HEK293 (cell line): ENCODE data around the gene MAFF.

ENCODE experiments used
- CTCF ChIA-PET: fragments of 350-600 bp; formaldehyde crosslinking; extraction: SDS; loops from one replicate; lab custom pipeline; 2021; ENCODE audit warnings: antibody characterized with exemption; lab: Yijun Ruan, JAX
- POLR2A ChIA-PET: fragments of 300-600 bp; formaldehyde crosslinking; extraction: SDS; loops from one replicate; lab custom pipeline; 2020; ENCODE audit warnings: antibody characterized with exemption, inconsistent platforms; lab: Yijun Ruan, JAX
- H3K27ac ChIP-seq: fragments of 200-500 bp; sonication (Bioruptor generic); 2 replicates; pipeline ENCODE4 v1.5.1; 2014; ENCODE audit warnings: low read depth, low read length, control low read depth, inconsistent platforms; ENCODE audit errors: extremely low read depth
- H3K36me3 ChIP-seq, 2 experiments: fragments of 200-500 bp in 1 of 2; sonication (Bioruptor generic) in 1 of 2; 1 replicate in 1 of 2; 2 replicates in 1 of 2; pipeline ENCODE4 v1.5.1; 2014 to 2017; ENCODE audit warnings: inconsistent platforms in 2 of 2, low read length in 2 of 2; ENCODE audit not compliant: control insufficient read depth in 2 of 2, insufficient read depth in 1 of 2
- H3K4me1 ChIP-seq: fragments of 200-500 bp; sonication (Bioruptor generic); 2 replicates; pipeline ENCODE4 v1.5.1; 2014; ENCODE audit warnings: mild to moderate bottlenecking, low read length, inconsistent platforms; ENCODE audit not compliant: control insufficient read depth, insufficient read depth
- H3K4me3 ChIP-seq: 2 replicates; pipeline ENCODE4 v1.5.1; 2011; ENCODE audit warnings: low read depth, mild to moderate bottlenecking, control low read depth, low read length, moderate library complexity
- H3K9me3 ChIP-seq: fragments of 200-500 bp; sonication (Bioruptor generic); 2 replicates; pipeline ENCODE4 v1.5.1; 2014; ENCODE audit warnings: low read depth, low read length, inconsistent platforms; ENCODE audit not compliant: control insufficient read depth, insufficient read depth
- ATF2 ChIP-seq: fragments of 450-650 bp; formaldehyde crosslinking; IDR thresholded peaks from 2 replicates; pipeline ENCODE4 v1.5.1; 2016; ENCODE audit warnings: missing biosample characterization, missing genetic modification characterization, low read depth
- GLIS1 ChIP-seq: fragments of 450-650 bp; formaldehyde crosslinking; IDR thresholded peaks from 2 replicates; pipeline ENCODE4 v1.5.1; 2016; ENCODE audit warnings: missing biosample characterization, missing genetic modification characterization
- GLIS2 ChIP-seq: fragments of 450-650 bp; formaldehyde crosslinking; IDR thresholded peaks from 2 replicates; pipeline ENCODE4 v1.5.1; 2016; ENCODE audit warnings: missing biosample characterization, missing genetic modification characterization
- OSR2 ChIP-seq: fragments of 450-650 bp; formaldehyde crosslinking; IDR thresholded peaks from 2 replicates; pipeline ENCODE4 v1.5.1; 2016; ENCODE audit warnings: missing biosample characterization, missing genetic modification characterization
- PRDM6 ChIP-seq: fragments of 450-650 bp; formaldehyde crosslinking; IDR thresholded peaks from 2 replicates; pipeline ENCODE4 v1.5.1; 2017; ENCODE audit warnings: missing biosample characterization, missing genetic modification characterization
- SALL2 ChIP-seq: fragments of 450-650 bp; formaldehyde crosslinking; IDR thresholded peaks from 2 replicates; pipeline ENCODE4 v1.5.0; 2017; ENCODE audit warnings: missing biosample characterization, mild to moderate bottlenecking, missing genetic modification characterization, borderline replicate concordance
- SCRT1 ChIP-seq: fragments of 450-650 bp; formaldehyde crosslinking; IDR thresholded peaks from 2 replicates; pipeline ENCODE4 v1.5.1; 2016; ENCODE audit warnings: missing biosample characterization, missing genetic modification characterization, borderline replicate concordance
- SETDB1 ChIP-seq: IDR thresholded peaks from one replicate; pipeline ENCODE4 v1.6.1; 2017; ENCODE audit warnings: mild to moderate bottlenecking, low read length, moderate library complexity, mixed read lengths; ENCODE audit not compliant: insufficient read length
- SP2 ChIP-seq: fragments of 450-650 bp; formaldehyde crosslinking; IDR thresholded peaks from 2 replicates; pipeline ENCODE4 v1.5.1; 2016; ENCODE audit warnings: missing biosample characterization, missing genetic modification characterization
- YY1 ChIP-seq: fragments of 450-650 bp; formaldehyde crosslinking; IDR thresholded peaks from 2 replicates; pipeline ENCODE4 v1.5.1; 2018; ENCODE audit warnings: missing biosample characterization, missing genetic modification characterization
- ZFP69B ChIP-seq: fragments of 450-650 bp; formaldehyde crosslinking; IDR thresholded peaks from 2 replicates; pipeline ENCODE4 v1.5.1; 2016; ENCODE audit warnings: missing biosample characterization, missing genetic modification characterization
- ZNF121 ChIP-seq: fragments of 450-650 bp; formaldehyde crosslinking; IDR thresholded peaks from 2 replicates; pipeline ENCODE4 v1.5.1; 2016; ENCODE audit warnings: missing biosample characterization, missing genetic modification characterization
- ZNF19 ChIP-seq: fragments of 450-650 bp; formaldehyde crosslinking; IDR thresholded peaks from 2 replicates; pipeline ENCODE4; 2016; ENCODE audit warnings: missing biosample characterization, missing genetic modification characterization, low read depth
- ZNF354C ChIP-seq: fragments of 450-650 bp; formaldehyde crosslinking; IDR thresholded peaks from 2 replicates; pipeline ENCODE4 v1.5.1; 2016; ENCODE audit warnings: missing biosample characterization, missing genetic modification characterization, low read depth, borderline replicate concordance
- ZNF416 ChIP-seq: fragments of 450-650 bp; formaldehyde crosslinking; IDR thresholded peaks from 2 replicates; pipeline ENCODE4 v1.5.1; 2016; ENCODE audit warnings: missing biosample characterization, missing genetic modification characterization
- ZNF423 ChIP-seq: fragments of 450-650 bp; formaldehyde crosslinking; IDR thresholded peaks from 2 replicates; pipeline ENCODE4 v1.5.1; 2016; ENCODE audit warnings: missing biosample characterization, missing genetic modification characterization
- ZNF433 ChIP-seq: fragments of 450-650 bp; formaldehyde crosslinking; IDR thresholded peaks from 2 replicates; pipeline ENCODE4 v1.5.1; 2016; ENCODE audit warnings: missing biosample characterization, missing genetic modification characterization, low read depth
- ZNF513 ChIP-seq: fragments of 450-650 bp; IDR thresholded peaks from 2 replicates; pipeline ENCODE4 v1.5.1; 2018; ENCODE audit warnings: missing biosample characterization, missing genetic modification characterization
- ZNF530 ChIP-seq: fragments of 450-650 bp; formaldehyde crosslinking; IDR thresholded peaks from 2 replicates; pipeline ENCODE4 v1.5.1; 2016; ENCODE audit warnings: low read depth, missing biosample characterization, missing genetic modification characterization
- ZNF555 ChIP-seq: fragments of 450-650 bp; formaldehyde crosslinking; conservative IDR thresholded peaks from 2 replicates; pipeline ENCODE4 v1.5.1; 2017; ENCODE audit warnings: missing biosample characterization, mild to moderate bottlenecking, missing genetic modification characterization, inconsistent platforms
- ZNF585B ChIP-seq: fragments of 450-650 bp; formaldehyde crosslinking; IDR thresholded peaks from 2 replicates; pipeline ENCODE4 v1.5.1; 2016; ENCODE audit warnings: missing biosample characterization, missing genetic modification characterization
- ZNF664 ChIP-seq: fragments of 450-650 bp; formaldehyde crosslinking; IDR thresholded peaks from 2 replicates; pipeline ENCODE4 v1.5.1; 2016; ENCODE audit warnings: missing biosample characterization, missing genetic modification characterization
- ZSCAN16 ChIP-seq: fragments of 450-650 bp; formaldehyde crosslinking; IDR thresholded peaks from 2 replicates; pipeline ENCODE4 v1.5.1; 2016; ENCODE audit warnings: missing biosample characterization, missing genetic modification characterization
- ZSCAN18 ChIP-seq: fragments of 450-650 bp; formaldehyde crosslinking; IDR thresholded peaks from 2 replicates; pipeline ENCODE4 v1.5.1; 2016; ENCODE audit warnings: missing biosample characterization, missing genetic modification characterization

The MAFF gene

GRCh38 chr22:38250643-38251340 lies 49.0 kb downstream of the MAFF start (continued):
- no peak for TF ChIP-seq ZNF433
- no peak for TF ChIP-seq ZNF423 (tag by site-specific recombination)
- TF ChIP-seq SALL2 (tag by site-specific recombination): no peak
- no peak for TF ChIP-seq ZNF585B (tag by site-specific recombination)
- TF ChIP-seq ZNF121 (tag by site-specific recombination): no peak

GRCh38 chr22:38251341-38251692 lies 49.5 kb downstream of the MAFF start:
- Histone ChIP-seq H3K9me3 (no peaks in the 10 kb centered on the region), H3K36me3 (peaks cover 0 to 23% of the 10 kb centered on the region in 2 experiments; a peak in 1 of 3 replicates), H3K4me3 (no peak overlapping the region), H3K4me1 (no peaks in the 10 kb centered on the region), H3K27ac (no peak overlapping the region)
- POLR2A ChIA-PET: interaction anchor here (0.6 kb wide), 1 partner anchor 8 kb away, joined by 3 read pairs; no protein-coding TSS in a partner anchor
- CTCF ChIA-PET: interaction anchor here (0.6 kb wide), 1 partner anchor 339 kb away, joined by 3 read pairs; no protein-coding TSS in a partner anchor
- TF ChIP-seq SCRT1 (tag by site-specific recombination): no peak
- TF ChIP-seq ZNF19 (tag by site-specific recombination): no peak
- TF ChIP-seq OSR2: no peak
- no peak for TF ChIP-seq SETDB1
- TF ChIP-seq YY1: no peak
- TF ChIP-seq ATF2: no peak
- no peak for TF ChIP-seq ZFP69B
- TF ChIP-seq PRDM6 (tag by site-specific recombination): no peak
- TF ChIP-seq GLIS2: no peak
- no peak for TF ChIP-seq ZNF555 (tag by site-specific recombination)
- TF ChIP-seq GLIS1 (tag by site-specific recombination): no peak
- TF ChIP-seq SP2 (tag by site-specific recombination): no peak

- H3K27ac ChIP-seq: no peak overlapping the region
- CTCF ChIA-PET: interaction anchor here (1.1 kb wide), 1 partner anchor 288 kb away, joined by 4 read pairs; no protein-coding TSS in a partner anchor
- no peaks in the 10 kb centered on the region for H3K9me3 ChIP-seq
- no peaks in the 10 kb centered on the region; a peak in 1 of 3 replicates for H3K36me3 ChIP-seq
- no peak for TF ChIP-seq ZNF513 (tag by site-specific recombination)
- TF ChIP-seq ZNF354C (tag by site-specific recombination): no peak
- TF ChIP-seq ZNF555 (tag by site-specific recombination): no peak
- no peak for TF ChIP-seq ZSCAN18 (tag by site-specific recombination)
- TF ChIP-seq ZNF416 (tag by site-specific recombination): no peak
- TF ChIP-seq ZSCAN16 (tag by site-specific recombination): no peak
- TF ChIP-seq ZNF530 (tag by site-specific recombination): no peak
- TF ChIP-seq ZNF664 (tag by site-specific recombination): no peak
- TF ChIP-seq, all 188 proteins: peak for 0
- POLR2A ChIA-PET: no interaction called here
- Histone ChIP-seq H3K4me3 (no peak overlapping the region), H3K4me1 (peaks cover 11% of the 10 kb centered on the region)
Observed at GRCh38 chr22:38255697-38256096, 53.9 kb downstream of the MAFF start.
